ENCODE measurements around the gene S100A14. TPM values are rescaled to one million over a fixed set of nuclear protein-coding genes. Genes with fewer than 3 reads are reported as not detected.

The S100A14 gene
- total RNA-seq, 1 experiment from 2014 or later = not detected

DNA sequence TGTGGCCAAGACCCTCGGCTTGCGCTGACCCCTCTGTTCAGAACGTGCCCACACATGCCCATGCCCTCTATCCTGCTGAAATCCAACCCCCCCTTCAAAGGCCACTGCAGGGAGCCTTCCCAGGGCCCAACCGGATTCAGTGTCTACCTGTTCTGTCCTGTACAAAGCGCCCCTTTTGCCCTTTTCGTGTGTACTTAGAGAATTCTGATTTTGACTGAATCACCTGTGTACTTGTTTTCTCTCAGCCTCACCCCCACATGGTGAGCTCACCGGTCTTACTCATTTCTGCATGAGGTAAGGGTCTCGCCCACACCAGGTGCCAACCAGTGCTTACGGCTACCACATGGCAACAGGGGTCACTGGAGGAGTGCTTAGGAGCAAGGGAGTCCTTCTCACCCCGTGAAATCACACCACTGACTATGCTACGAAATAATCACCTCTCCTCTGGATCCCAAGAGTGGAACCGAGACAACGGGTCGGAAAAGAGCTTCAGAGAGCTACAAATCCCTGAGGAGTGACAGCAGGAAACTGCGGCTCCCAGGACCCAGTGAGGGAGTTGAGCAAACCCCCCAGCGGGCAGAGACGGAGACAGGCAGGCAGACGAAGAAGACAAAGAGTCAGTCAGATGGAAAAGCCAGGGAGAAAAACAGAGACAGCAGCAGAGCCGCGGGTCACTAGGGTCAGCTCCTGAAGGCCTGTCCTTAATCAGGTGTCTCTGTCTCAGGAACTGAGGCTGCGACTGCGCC is 48.3 kb downstream of the S100A14 start:
- Histone ChIP-seq H3K27ac (ENCODE audit: low read length) (no peak overlapping the region), H3K9me2 (replicated peaks; ENCODE audit: insufficient read depth, low read length) (no peaks in the 10 kb centered on the region), H2AFZ (ENCODE audit: low read length) (no peak overlapping the region), H3K79me2 (ENCODE audit: low read length) (no peaks in the 10 kb centered on the region), H3K36me3 (ENCODE audit: insufficient read depth, low read length) (no peaks in the 10 kb centered on the region), H4K20me1 (ENCODE audit: insufficient read depth, low read depth, low read length) (no peaks in the 10 kb centered on the region), H3K4me3 (ENCODE audit: low read length) (no peak overlapping the region), H3K4me2 (ENCODE audit: low read depth, low read length, poor library complexity, severe bottlenecking) (no peak overlapping the region), H3K4me1 (ENCODE audit: low read length) (peaks cover 3% of the 10 kb centered on the region; the same call in 1 of the 2 replicates), H3K9me3 (ENCODE audit: low read length) (no peaks in the 10 kb centered on the region), H3K27me3 (ENCODE audit: low read length) (no peaks in the 10 kb centered on the region), H3K9ac (ENCODE audit: low read length) (no peak overlapping the region)
- DNase-seq = peak; percentile 39

DNA sequence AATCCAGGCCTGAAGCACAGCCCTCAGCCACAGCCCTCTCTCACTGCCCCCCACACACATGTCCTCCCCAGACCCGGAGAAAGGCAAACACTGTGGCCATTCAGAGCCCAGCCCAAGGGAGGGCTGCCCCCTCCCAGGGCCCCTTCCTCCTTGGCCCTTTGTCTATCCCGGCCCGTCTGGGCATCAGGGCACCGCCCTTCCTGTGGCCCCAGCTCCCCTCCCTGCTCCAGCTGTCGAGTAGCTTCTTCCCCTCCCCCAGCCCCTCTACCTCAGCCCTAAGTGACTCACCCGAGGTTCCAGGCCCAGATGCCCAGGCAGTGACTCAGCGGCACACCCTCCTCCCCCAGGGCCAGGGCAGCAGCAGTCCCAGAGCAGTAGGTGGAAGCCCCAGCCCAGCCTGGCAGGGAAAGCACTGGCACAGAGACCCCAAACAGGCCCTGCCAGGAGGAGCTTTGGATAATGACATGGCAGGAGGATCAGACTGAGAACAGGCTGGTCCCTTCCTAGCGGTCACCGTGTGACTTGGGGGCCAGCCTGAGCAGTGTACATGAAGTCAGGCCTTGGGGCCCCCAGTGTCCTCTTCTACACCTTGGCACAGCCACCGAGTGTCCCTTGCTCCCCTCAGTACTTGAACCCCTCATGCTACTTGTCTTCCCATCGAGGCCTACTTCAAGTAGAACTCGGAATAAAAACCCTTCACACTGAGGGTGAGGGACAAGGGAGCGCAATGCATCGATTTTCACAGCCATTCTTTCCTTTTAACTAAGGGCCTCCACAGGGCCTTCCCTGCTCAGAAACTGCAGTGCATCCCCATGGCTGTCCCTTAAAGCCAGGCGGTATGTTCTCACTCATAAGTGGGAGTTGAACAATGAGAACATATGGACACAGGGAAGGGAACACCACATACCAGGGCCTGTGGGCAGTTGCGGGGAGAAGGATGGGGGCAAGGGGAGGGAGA is 49.4 kb downstream of the S100A14 start:
- no peak overlapping the region for H2AFZ ChIP-seq (ENCODE audit: low read length)
- no peak overlapping the region for H3K9ac ChIP-seq (ENCODE audit: low read length)

DNA sequence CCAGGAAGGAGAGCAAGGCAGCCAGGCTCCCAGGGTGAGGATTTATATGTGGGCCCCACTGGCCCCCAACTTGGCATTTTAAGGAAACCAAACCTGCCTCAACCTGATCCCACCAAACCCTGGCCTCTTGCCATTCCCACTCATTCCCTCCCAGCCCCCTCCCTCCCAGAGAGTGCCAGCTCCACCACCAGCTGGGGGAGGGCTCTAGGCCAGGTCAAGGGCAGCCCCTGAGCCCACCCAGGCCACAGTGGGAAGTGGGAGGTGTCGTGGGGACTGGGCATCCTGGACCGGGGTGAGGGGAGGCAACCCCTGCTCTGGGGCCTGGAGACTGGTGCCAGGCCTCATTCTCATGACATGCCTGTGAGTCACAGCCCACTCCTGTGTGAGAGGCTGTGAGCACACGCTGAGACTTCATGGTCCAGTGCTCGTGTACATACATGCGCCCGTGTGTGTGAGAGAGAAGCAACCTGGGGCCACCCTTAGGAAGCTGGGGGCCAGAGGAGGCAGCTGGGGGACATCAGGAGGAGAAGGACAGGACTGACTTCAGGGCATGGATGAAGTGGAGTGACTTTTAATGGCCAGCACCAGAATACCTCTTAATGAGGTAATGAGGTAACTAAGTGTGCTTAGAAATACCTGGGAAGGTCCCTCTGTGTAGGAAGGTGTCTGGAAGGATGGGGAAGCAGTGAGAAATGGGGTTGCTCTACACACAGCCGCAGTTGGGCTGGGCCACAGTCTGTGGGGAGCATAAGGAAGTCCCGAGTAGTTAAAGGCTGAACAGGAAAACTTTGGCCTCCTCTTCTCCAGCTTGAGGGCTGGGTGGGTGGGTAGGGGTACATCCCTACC is 50.4 kb downstream of the S100A14 start, which contains the start of gene S100A2:
Gene S100A2, minus strand, starts transcription at position 316 of the 846 bp plus-strand sequence. CDS start 1,967 bp downstream, outside the sequence.
- Histone ChIP-seq H3K36me3 (ENCODE audit: insufficient read depth, low read length) (no peaks in the 10 kb centered on the region), H3K9me2 (replicated peaks; ENCODE audit: insufficient read depth, low read length) (no peaks in the 10 kb centered on the region), H3K9me3 (ENCODE audit: low read length) (no peaks in the 10 kb centered on the region), H3K27ac (ENCODE audit: low read length) (no peak within 1 kb of the TSS), H2AFZ (ENCODE audit: low read length) (peak within 1 kb of the TSS; percentile 43; the same call in 1 of the 2 replicates), H3K79me2 (ENCODE audit: low read length) (no peaks in the 10 kb centered on the region), H3K9ac (ENCODE audit: low read length) (no peak within 1 kb of the TSS), H3K4me1 (ENCODE audit: low read length) (peaks cover 3% of the 10 kb centered on the region; the same call in 1 of the 2 replicates), H4K20me1 (ENCODE audit: insufficient read depth, low read depth, low read length) (no peaks in the 10 kb centered on the region), H3K4me2 (ENCODE audit: low read depth, low read length, poor library complexity, severe bottlenecking) (no peak within 1 kb of the TSS), H3K4me3 (ENCODE audit: low read length) (no peak within 1 kb of the TSS), H3K27me3 (ENCODE audit: low read length) (no peaks in the 10 kb centered on the region)
- DNase-seq = no peak

More for the DNA sequence above, 49.4 kb downstream of the S100A14 start:
- Histone ChIP-seq H3K79me2 (ENCODE audit: low read length) (no peaks in the 10 kb centered on the region), H4K20me1 (ENCODE audit: insufficient read depth, low read depth, low read length) (no peaks in the 10 kb centered on the region), H3K27ac (ENCODE audit: low read length) (no peak overlapping the region), H3K4me1 (ENCODE audit: low read length) (peaks cover 3% of the 10 kb centered on the region; the same call in 1 of the 2 replicates), H3K4me2 (ENCODE audit: low read depth, low read length, poor library complexity, severe bottlenecking) (no peak overlapping the region), H3K4me3 (ENCODE audit: low read length) (no peak overlapping the region), H3K9me3 (ENCODE audit: low read length) (no peaks in the 10 kb centered on the region), H3K27me3 (ENCODE audit: low read length) (no peaks in the 10 kb centered on the region), H3K9me2 (replicated peaks; ENCODE audit: insufficient read depth, low read length) (no peaks in the 10 kb centered on the region), H3K36me3 (ENCODE audit: insufficient read depth, low read length) (no peaks in the 10 kb centered on the region)
- peak; percentile 45 for DNase-seq

Other genes starting within 250 kb of the S100A14 start
- not detected in 2 replicates for gene S100A12, start 240.7 kb downstream of the S100A14 start, total RNA-seq (2014; rRNA removed; shearing (Covaris generic); ENCODE audit: low replicate concordance)
- gene S100A8, start 225.3 kb downstream of the S100A14 start, total RNA-seq (2014; rRNA removed; shearing (Covaris generic); ENCODE audit: low replicate concordance) = not detected in 2 replicates
- gene S100A7A, start 199.8 kb downstream of the S100A14 start, total RNA-seq (2014; rRNA removed; shearing (Covaris generic); ENCODE audit: low replicate concordance) = not detected in 2 replicates
- not detected in 2 replicates for gene S100A7, start 155.7 kb downstream of the S100A14 start, total RNA-seq (2014; rRNA removed; shearing (Covaris generic); ENCODE audit: low replicate concordance)
- gene S100A6, start 80.3 kb downstream of the S100A14 start, total RNA-seq (2014; rRNA removed; shearing (Covaris generic); ENCODE audit: low replicate concordance) = 26.8 and 43.3 TPM in 2 replicates
- gene S100A5, start 75.4 kb downstream of the S100A14 start, total RNA-seq (2014; rRNA removed; shearing (Covaris generic); ENCODE audit: low replicate concordance) = not detected in 2 replicates
- gene S100A4, start 70.5 kb downstream of the S100A14 start, total RNA-seq (2014; rRNA removed; shearing (Covaris generic); ENCODE audit: low replicate concordance) = 1.2 TPM in 1 of 2 replicates, not detected in the other
- gene S100A3, start 67.1 kb downstream of the S100A14 start, total RNA-seq (2014; rRNA removed; shearing (Covaris generic); ENCODE audit: low replicate concordance) = not detected in 2 replicates
- gene S100A2, start 50.5 kb downstream of the S100A14 start, total RNA-seq (2014; rRNA removed; shearing (Covaris generic); ENCODE audit: low replicate concordance) = not detected in 2 replicates
- gene S100A16, start 3.2 kb downstream of the S100A14 start, total RNA-seq (2014; rRNA removed; shearing (Covaris generic); ENCODE audit: low replicate concordance) = not detected in 2 replicates
- 13.4 and 21.5 TPM in 2 replicates for gene S100A13, start 11.2 kb upstream of the S100A14 start, total RNA-seq (2014; rRNA removed; shearing (Covaris generic); ENCODE audit: low replicate concordance)
- gene S100A1, start 12.1 kb upstream of the S100A14 start, total RNA-seq (2014; rRNA removed; shearing (Covaris generic); ENCODE audit: low replicate concordance) = 15.9 and 18.9 TPM in 2 replicates
- gene CHTOP, start 17.7 kb upstream of the S100A14 start, total RNA-seq (2014; rRNA removed; shearing (Covaris generic); ENCODE audit: low replicate concordance) = 62.1 and 64.6 TPM in 2 replicates
- 46.2 and 54.3 TPM in 2 replicates for gene SNAPIN, start 42.4 kb upstream of the S100A14 start, total RNA-seq (2014; rRNA removed; shearing (Covaris generic); ENCODE audit: low replicate concordance)
- 146 and 178 TPM in 2 replicates for gene ILF2, start 54.7 kb upstream of the S100A14 start, total RNA-seq (2014; rRNA removed; shearing (Covaris generic); ENCODE audit: low replicate concordance)
- not detected in 2 replicates for gene NPR1, start 62.4 kb upstream of the S100A14 start, total RNA-seq (2014; rRNA removed; shearing (Covaris generic); ENCODE audit: low replicate concordance)
- gene INTS3, start 111.7 kb upstream of the S100A14 start, total RNA-seq (2014; rRNA removed; shearing (Covaris generic); ENCODE audit: low replicate concordance) = 36.3 and 65.4 TPM in 2 replicates
- 4.4 and 18.1 TPM in 2 replicates for gene SLC27A3, start 159.1 kb upstream of the S100A14 start, total RNA-seq (2014; rRNA removed; shearing (Covaris generic); ENCODE audit: low replicate concordance)

All from Karpas-422 (cell line).